HCT116 (cell line): ENCODE results near the gene SLC22A23.

Experiments
- CTCF ChIP-seq, 3 experiments: fragments of 200-600 bp in 1 of 3; sonication (generic) in 1 of 3; IDR thresholded peaks in 2 of 3; conservative IDR thresholded peaks in 1 of 3; 2 replicates each; pipeline ENCODE4 v1.5.1; 2012 to 2017; ENCODE audit warnings: low read depth in 2 of 3, low read length in 2 of 3, antibody characterized with exemption in 1 of 3, borderline replicate concordance in 1 of 3, control low read depth in 1 of 3, mild to moderate bottlenecking in 1 of 3, mixed read lengths in 1 of 3, mixed run types in 1 of 3, moderate library complexity in 1 of 3; ENCODE audit not compliant: insufficient read depth in 1 of 3
- MAX ChIP-seq: IDR thresholded peaks from 2 replicates; pipeline ENCODE4 v1.6.1; 2012

- TF ChIP-seq MAX (no peak), CTCF (IDR thresholded peaks at IDR 0.05 in 2 of 3, conservative IDR thresholded peaks at IDR 0.05 in 1 of 3; ENCODE audit: borderline replicate concordance in 1 of 3, insufficient read depth in 1 of 3, low read depth in 2 of 3, low read length in 2 of 3) (no peak)
These were observed 140.5 kb downstream of the SLC22A23 start for GRCh38 chr6:3316331-3316730.
